SH-SY5Y (cell line): ENCODE measurements around the gene EFNB2.

Source experiments
- GATA2 ChIP-seq: IDR thresholded peaks from 2 replicates; pipeline ENCODE4 v1.6.1; 2011; ENCODE audit warnings: mild to moderate bottlenecking, low read depth, low read length
- GATA3 ChIP-seq: IDR thresholded peaks from 2 replicates; pipeline ENCODE4 v1.6.1; 2011; ENCODE audit warnings: low read depth, mild to moderate bottlenecking, low read length, moderate library complexity

GRCh38 chr13:106507560-106508274 lies 27.7 kb downstream of the EFNB2 start:
- TF ChIP-seq GATA3 (no peak), GATA2 (no peak)
